GM19099 (cell line): ENCODE measurements around the gene CCDC85A.

Experiments used
- POLR2A ChIP-seq: IDR thresholded peaks from 3 replicates; pipeline ENCODE4 v1.6.1; 2011; ENCODE audit warnings: low read depth; ENCODE audit not compliant: insufficient read length; ENCODE audit errors: extremely low read depth

CCDC85A gene

DNA sequence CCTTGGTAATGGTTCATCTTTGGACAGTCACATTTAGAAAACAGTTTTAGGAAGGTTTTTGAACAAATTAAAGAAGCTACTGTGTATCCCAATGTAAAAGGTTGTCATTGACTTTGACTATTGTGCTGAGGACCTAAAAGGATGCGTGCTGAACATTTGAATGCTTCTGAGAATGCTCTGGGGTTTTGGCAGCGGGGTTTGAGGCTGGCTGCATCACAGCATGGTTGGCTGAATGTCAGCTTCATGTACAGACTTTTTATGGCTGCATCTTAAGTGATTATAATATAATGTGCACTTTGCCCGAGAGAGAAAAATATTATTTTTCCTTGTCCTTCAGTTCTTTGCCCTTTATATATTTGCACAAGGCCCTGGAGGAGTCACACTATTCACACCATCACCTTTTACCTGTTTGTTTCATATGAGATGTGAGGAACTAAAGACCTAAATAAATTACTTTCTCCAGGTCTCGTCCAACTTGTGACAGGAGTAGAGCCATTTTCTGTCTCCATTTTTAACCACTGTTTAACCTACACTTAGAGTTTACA is 125.9 kb downstream of the CCDC85A start:
- no peak for TF ChIP-seq POLR2A

GRCh38 chr2:56313500-56313921 is 129.7 kb downstream of the CCDC85A start:
- no peak for TF ChIP-seq POLR2A

- no peak for TF ChIP-seq POLR2A
Measured at GRCh38 chr2:56314371-56314770, 130.6 kb downstream of the CCDC85A start.

- TF ChIP-seq POLR2A: no peak
Measured at GRCh38 chr2:56314796-56315195, 131.0 kb downstream of the CCDC85A start.

- no peak for TF ChIP-seq POLR2A
Measured at GRCh38 chr2:56315376-56315775, 131.6 kb downstream of the CCDC85A start.

DNA sequence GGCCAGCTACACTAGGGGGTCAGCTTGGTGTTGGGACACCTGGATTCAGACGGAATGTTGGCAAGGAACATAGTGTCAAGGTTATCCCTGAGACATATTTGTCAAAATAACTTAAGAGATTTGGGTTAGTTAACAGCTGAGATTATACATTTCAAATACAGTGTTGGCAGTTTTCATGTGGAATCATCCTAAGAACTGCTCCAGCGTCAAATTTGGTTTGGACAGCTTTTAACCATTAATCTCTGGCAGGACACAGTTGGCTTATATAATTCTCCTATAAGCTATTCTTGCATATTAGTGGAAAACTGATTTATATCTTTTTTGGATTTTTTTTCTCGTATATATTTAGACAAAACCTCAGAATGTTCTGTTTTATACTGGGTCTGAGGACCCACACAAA is 132.2 kb downstream of the CCDC85A start:
- no peak for TF ChIP-seq POLR2A

- TF ChIP-seq POLR2A: no peak
Measured at GRCh38 chr2:56318147-56318546, 134.4 kb downstream of the CCDC85A start.

DNA sequence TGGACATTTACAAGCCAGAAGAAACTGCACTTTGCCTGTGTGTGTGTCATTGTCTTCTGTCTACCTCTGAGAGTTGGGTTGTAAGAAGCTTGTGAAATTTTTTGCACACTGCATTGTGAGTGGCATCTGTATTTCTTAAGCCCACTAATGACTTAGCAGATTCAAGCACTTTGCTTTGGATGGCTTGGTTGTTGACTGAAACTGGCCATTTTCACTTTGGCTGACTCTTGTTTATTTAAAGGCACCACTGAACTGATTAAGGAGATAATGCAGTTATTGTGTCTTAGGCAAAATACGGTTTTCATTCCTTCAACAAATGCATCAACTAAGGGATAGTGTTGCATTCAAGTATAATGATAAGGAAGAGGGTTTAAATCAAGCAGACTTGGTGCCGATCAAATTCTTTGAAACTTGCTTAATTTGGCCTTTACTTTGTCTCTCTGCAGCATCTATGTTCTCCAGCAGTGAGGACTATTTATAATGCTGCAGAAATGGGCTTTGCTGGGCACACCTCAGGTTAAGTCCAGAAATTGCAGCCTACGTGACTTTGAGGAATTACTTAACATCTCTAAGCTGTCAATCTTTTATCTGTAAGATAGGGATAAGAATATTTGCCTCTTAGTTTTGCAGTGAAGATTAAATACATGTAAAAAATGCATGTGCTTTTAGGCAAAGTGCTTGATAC is 142.0 kb downstream of the CCDC85A start:
- TF ChIP-seq POLR2A: no peak

DNA sequence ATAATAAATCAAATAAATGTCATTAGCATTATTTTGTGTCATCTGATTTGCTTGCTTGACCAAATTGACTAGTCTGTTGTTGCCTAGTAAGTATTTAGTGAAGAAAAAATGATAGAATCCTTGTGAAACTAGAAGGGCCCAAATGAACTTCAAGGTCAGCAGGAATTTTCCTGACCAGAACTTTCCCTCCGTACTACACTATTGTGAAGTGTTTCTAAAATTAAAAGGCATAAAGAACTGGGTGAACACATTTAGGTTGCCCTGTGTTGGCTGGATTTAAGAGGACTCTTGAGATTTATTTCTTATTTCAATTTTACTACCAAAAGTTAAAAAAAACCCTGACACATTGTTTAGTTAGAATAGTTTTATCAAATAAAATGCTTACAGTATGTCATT is 142.6 kb downstream of the CCDC85A start:
- TF ChIP-seq POLR2A: no peak

- no peak for TF ChIP-seq POLR2A
Measured at GRCh38 chr2:56331810-56332209, 148.0 kb downstream of the CCDC85A start.

- TF ChIP-seq POLR2A: no peak
Measured at GRCh38 chr2:56333812-56334485, 150.2 kb downstream of the CCDC85A start.

- TF ChIP-seq POLR2A: no peak
Measured at GRCh38 chr2:56334622-56335021, 150.8 kb downstream of the CCDC85A start.

GRCh38 chr2:56335101-56335500 is 151.3 kb downstream of the CCDC85A start:
- TF ChIP-seq POLR2A: no peak

GRCh38 chr2:56337342-56337741 is 153.6 kb downstream of the CCDC85A start:
- no peak for TF ChIP-seq POLR2A

GRCh38 chr2:56338232-56338631 is 154.4 kb downstream of the CCDC85A start:
- no peak for TF ChIP-seq POLR2A

DNA sequence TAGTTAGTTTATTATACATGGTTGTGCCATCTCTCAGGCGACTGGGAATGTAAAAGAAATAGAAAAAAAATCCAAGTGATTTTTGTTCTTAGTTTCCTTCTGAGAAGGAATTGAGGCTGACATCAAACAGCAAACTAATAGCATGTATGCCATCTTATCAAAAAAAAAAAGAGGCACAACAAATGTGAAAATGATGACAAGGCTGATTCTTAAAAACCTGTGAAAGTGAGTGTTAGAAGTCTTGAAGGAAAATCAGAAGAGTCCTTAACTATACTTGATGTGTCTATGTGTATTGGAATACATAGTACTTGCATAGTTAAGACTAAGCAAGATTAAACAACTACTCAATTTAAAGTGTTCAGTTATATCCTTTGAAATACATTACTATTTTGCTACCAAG is 161.0 kb downstream of the CCDC85A start:
- no peak for TF ChIP-seq POLR2A
